IPS DF 4.7 (cell line): Measurements from ENCODE around the gene EIF5AL1.
"Not testable (repeated sequence)": the region's sequence is repeated elsewhere in the genome, so short reads cannot be mapped to it uniquely, and the experiment has no call there.

Experiments
- DNase-seq: peaks from one replicate; pipeline ENCODE4 v3.0.0-alpha.2; 2013; ENCODE audit warnings: low spot score; ENCODE audit errors: extremely low read depth

Gene EIF5AL1

DNA sequence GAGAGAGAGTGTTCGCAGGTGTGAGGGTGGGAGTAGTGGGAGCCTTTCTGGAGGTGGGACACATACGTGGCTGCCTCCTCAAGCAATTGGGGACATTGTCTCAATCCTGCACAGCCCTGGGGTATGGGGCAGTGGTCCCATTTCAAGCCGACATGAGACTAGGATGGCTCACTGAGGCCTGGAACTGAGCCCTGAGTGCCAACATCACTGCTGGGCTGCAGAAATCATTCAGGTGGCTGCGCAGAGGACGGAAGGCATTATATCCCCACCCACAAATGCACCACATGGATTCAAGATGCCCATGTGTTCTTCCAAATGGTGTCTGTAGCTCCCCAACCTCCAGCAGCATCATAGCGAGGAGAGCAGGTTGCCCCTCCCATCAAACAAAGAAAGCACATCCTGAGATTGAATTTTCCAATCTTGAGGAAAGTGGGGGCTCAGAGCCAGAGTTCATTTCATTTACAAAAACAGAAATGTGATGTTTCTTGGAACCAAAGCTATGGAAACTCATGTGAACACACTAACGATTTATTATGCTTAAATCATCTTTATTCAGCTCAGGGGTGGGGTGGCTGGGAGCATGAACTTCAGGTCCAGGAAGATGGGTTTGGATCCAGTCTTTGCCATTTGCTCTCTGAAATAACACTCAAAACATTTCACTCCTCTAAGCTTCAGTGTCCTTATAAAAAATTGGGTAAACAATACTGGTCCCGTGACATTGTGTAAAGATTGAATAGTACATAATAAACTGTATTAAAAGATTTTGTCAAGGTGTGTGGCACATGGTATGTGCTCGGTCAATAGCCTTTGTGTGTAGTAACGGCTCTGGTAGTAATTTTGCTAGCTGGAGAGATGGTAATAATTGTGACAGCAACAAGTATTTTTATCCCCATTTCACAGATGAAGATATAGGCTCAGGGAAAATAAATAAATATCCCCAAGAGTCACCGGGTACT, 43.3 kb downstream of the EIF5AL1 start:
- no peak for DNase-seq

DNA sequence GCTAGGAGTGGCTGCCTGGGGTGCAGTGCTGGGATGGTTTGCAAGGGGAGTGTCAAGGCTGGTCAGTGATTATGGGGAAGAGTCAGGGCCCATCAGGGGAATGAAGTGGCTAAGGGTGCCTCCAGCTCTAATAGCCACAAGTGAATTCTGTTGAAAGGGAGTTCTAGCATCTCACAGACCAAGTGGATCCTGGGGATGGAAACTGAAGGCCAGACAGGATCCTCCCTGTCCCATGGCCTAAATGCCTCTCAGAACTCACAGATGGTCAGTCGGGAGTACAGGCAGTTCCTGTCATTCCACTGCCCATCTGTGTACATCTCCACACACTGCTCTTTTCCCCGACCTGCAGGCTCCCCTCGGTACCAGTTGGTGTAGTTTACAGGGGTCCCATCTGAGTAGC, 44.6 kb downstream of the EIF5AL1 start:
- not testable (repeated sequence) for DNase-seq

DNA sequence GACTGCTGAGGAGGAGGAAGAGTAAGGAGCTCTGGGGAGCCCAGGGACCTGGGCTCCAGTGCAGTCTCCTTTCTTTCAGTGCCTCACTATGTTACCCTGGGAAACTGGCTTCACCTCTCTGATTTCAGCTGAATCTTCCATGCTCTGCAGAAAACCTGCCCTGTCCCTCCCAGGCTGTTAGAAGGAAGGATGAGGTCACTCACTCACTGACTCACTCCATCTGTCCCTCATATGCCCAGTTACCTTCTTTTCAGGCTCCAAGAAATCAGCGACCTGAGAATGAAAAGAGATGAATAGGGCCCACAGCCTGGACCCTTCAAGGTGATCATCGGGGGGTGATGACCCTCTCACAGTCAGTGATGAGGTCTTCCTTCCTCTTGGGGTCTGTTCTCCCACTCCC, 47.4 kb downstream of the EIF5AL1 start:
- no peak for DNase-seq

DNA sequence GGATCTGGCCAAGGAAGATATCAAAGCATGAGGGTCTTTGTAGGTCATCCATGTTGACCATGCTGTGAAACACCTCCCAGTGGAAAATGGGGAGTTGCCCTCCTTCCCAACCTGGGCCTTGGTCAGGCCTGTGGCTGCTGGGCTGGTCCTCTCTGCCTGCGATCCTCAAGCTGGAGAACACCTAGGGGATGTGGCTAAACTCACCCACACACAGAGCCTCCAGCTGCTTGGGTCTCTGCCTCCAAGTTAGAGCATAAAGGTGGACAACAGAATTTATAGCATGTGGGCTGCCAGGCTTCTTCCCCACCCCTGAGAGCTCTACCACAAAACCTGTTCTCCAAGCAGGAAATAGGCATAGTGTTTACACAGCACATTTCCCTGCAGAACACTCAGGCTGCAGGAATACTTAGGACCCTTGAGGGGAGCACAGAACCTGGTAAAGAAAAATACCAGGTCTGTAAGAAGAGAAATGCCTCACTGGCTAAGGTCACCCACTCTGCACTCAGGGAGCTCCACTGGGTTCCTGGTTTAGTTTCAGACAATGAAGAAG, 47.9 kb downstream of the EIF5AL1 start, which contains the start of gene SFTPA2:
Gene SFTPA2 (minus strand): TSS at position 248 of the 550 bp plus-strand sequence. CDS start 924 bp downstream, outside the sequence.
- DNase-seq: no peak

DNA sequence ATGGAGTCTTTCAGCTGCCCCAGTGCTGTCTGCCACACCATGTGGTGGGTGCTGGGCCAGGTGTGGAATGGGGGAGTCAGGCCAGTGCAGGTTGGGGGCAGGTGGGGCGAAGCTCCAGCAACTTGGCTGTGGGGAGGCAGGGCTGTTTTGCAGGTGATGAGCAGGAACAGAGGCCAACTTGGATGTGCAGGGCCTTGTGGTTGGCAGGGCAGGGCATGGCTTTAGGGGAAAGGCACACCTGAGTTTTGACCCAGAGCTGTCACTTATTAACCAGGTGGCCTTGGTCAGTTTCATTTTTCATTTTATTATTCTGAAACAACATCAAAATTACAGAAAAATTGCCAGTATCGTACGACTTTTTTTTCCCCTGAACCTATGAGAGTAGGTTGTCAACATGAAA, 48.9 kb downstream of the EIF5AL1 start:
- no peak for DNase-seq

DNA sequence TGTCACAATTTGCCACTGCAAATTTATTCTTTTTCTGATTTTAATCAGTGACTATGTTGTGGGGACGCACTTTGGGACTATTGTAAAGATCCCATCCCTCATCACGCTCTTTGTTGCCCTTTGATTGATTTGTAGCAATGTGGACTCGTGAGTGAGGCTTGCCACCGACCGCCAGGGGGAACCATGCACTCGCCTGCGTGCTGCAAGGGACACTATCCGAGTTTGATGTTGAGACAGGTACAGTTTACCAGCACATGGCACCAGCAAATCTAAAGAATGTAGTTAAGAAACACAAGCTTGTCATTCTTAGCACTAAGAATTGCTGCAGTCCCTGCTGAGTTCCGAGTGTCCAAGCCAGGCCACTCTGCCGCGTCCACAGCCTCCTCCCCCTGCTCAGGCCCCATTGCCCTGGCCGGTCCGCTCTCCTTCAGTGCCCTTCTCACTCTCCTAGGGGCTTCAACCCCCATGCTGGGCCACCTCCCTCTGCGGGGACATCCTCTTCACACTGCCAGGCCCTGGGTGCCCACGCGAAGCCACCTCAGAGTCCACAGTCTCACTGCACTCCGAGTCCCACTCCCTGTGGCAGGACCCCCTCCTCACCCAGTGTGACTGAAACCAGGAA, 49.9 kb downstream of the EIF5AL1 start:
- peak; percentile 9 for DNase-seq

DNA sequence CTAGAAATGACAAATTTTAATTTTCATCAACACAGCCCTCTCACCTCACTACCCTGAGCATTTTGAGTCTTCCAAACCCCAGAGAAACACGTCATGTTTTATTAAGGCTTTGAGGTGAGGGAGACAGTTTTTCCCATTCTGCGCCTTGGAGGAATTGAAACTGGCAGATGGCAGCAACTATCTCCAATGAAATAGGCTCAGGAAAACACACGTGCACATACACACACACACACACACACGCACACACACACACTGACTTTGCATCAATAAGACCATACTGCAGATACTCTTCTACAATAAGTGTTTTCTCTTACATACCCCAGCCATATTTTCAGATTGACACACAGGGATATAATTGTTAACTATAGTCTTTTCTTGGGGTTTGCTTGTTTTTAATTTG, 51.1 kb downstream of the EIF5AL1 start:
- DNase-seq: no peak
